Common myeloid progenitor, CD34-positive (primary cell): ENCODE results near the gene ATXN2L.
A peak's percentile ranks its signal among the peaks of the same experiment; 100 is the strongest.

Experiments
- CTCF ChIA-PET: fragments of 350-600 bp; sonication (Branson Sonifier 250); formaldehyde crosslinking; loops from one replicate; lab custom pipeline; 2021; ENCODE audit warnings: antibody characterized with exemption; lab: Charles Lee
- POLR2A ChIA-PET: fragments of 350-600 bp; sonication (Branson Sonifier 250); formaldehyde crosslinking; loops from one replicate; lab custom pipeline; 2021; ENCODE audit warnings: antibody characterized with exemption; lab: Charles Lee
- DNase-seq, 3 donors: peaks; one replicate each; pipeline versions ENCODE4 v3.0.0 to v3.0.0-alpha.2; 2013
- H3K27ac ChIP-seq, 2 experiments: 1 replicate in 1 of 2; 2 replicates in 1 of 2; pipeline ENCODE4 v1.7.0; 2013; ENCODE audit warnings: inconsistent platforms in 2 of 2, low read length in 2 of 2, mild to moderate bottlenecking in 2 of 2, low read depth in 1 of 2, moderate library complexity in 1 of 2; ENCODE audit not compliant: severe bottlenecking in 2 of 2, insufficient read depth in 1 of 2, poor library complexity in 1 of 2
- H3K27me3 ChIP-seq, 5 experiments: replicated peaks in 2 of 5; 1 replicate in 3 of 5; 2 replicates in 2 of 5; pipeline versions ENCODE4 v1.6.1 to v1.7.0; 2013; ENCODE audit warnings: low read length in 4 of 5, mild to moderate bottlenecking in 2 of 5, moderate library complexity in 2 of 5, inconsistent platforms in 1 of 5; ENCODE audit not compliant: insufficient read depth in 5 of 5, control insufficient read depth in 4 of 5
- H3K36me3 ChIP-seq, 4 experiments: 1 replicate in 2 of 4; 2 replicates in 2 of 4; pipeline versions ENCODE4 v1.6.1 to v1.7.0; 2013; ENCODE audit warnings: low read length in 3 of 4, control low read depth in 1 of 4, mild to moderate bottlenecking in 1 of 4; ENCODE audit not compliant: control insufficient read depth in 4 of 4, insufficient read depth in 4 of 4
- H3K4me1 ChIP-seq, 4 experiments: 1 replicate in 3 of 4; 2 replicates in 1 of 4; pipeline versions ENCODE4 v1.6.1 to v1.7.1; 2013; ENCODE audit warnings: low read length in 3 of 4, mild to moderate bottlenecking in 3 of 4, control low read depth in 1 of 4, inconsistent platforms in 1 of 4, moderate library complexity in 1 of 4; ENCODE audit not compliant: control insufficient read depth in 4 of 4, insufficient read depth in 4 of 4; ENCODE audit errors: control extremely low read depth in 1 of 4
- H3K4me3 ChIP-seq, 7 experiments: 1 replicate in 4 of 7; 2 replicates in 3 of 7; pipeline versions ENCODE4 v1.5.1 to v1.7.0; 2013; ENCODE audit warnings: mild to moderate bottlenecking in 7 of 7, low read length in 6 of 7, moderate library complexity in 6 of 7, inconsistent platforms in 2 of 7, low read depth in 2 of 7, control low read depth in 1 of 7; ENCODE audit not compliant: insufficient read depth in 4 of 7, control insufficient read depth in 1 of 7; ENCODE audit errors: extremely low read depth in 1 of 7
- H3K9me3 ChIP-seq, 5 experiments: 1 replicate in 4 of 5; 2 replicates in 1 of 5; pipeline versions ENCODE4 v1.6.1 to v1.7.1; 2013; ENCODE audit warnings: low read length in 4 of 5, mild to moderate bottlenecking in 2 of 5, inconsistent platforms in 1 of 5, low read depth in 1 of 5, moderate library complexity in 1 of 5; ENCODE audit not compliant: control insufficient read depth in 4 of 5, insufficient read depth in 2 of 5; ENCODE audit errors: control extremely low read depth in 1 of 5
- WGBS: methylation state at CpG from one replicate; pipeline ENCODE4 v1.1.5; 2013; ENCODE audit not compliant: insufficient coverage; 5-methylcytosine and 5-hydroxymethylcytosine counted together

The ATXN2L gene

GRCh38 chr16:28836761-28837064 lies 13.9 kb downstream of the ATXN2L start:
- Histone ChIP-seq H3K27me3 (no peaks in the 10 kb centered on the region), H3K9me3 (no peaks in the 10 kb centered on the region), H3K4me1 (peaks cover 0 to 5% (median 1%) of the 10 kb centered on the region in 4 experiments), H3K36me3 (peaks cover 10 to 71% (median 58%) of the 10 kb centered on the region in 4 experiments), H3K4me3 (no peak overlapping the region), H3K27ac (no peak overlapping the region)
- 90% methylated on average over 2 of the region's 8 CpGs for WGBS
- ChIA-PET POLR2A (interaction anchor here (0.9 to 1.0 kb wide), 2 partner anchors 9 kb away, joined by 3 read pairs; no protein-coding TSS in a partner anchor), CTCF (interaction anchor here (0.6 to 1.1 kb wide), 2 partner anchors 8 to 72 kb away, joined by 3 read pairs; no protein-coding TSS in a partner anchor)
- no peak for DNase-seq

DNA sequence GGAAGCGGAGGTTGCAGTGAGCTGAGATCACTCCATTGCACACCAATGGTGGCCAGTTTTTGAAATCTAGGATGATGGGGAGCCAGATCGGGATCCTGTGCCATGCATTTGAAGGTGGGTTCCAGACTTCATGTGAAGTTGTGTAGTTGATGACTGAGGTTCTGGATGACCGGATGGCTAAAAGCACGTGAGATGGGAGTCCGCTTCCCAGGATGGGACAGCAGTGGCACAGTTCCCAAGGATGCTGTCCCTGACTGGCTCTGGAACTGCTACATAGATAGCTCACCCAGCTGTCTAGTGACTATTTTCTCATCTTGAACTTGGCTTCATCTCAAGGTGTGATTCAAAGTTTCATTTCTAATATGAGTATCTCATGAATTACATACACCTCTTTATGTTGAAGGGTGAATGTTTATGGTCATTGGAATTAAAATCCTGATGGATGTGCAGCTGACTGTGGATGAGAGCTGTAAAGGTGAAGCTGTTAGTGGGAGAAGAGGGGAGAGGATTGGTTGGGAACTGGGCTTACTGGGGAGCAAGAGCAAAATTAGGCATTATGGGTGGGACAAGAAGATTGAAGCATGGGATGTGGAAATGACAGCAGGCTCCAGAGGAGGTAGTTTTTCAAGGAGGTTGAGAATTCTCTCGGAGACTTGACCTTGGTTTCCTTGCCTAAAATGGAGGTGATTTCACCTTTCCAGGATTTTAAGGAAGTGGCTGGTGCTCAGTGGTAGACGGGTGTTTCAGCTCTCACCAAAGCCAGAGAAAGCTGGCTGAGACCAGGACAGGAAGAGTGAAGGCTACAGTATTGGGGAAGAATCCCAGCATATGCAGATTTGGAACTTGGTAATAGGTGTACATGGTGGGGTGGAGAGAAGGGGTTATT lies 15.1 kb downstream of the ATXN2L start:
- H3K27me3 ChIP-seq: no peaks in the 10 kb centered on the region
- 96% methylated on average over 7 of the region's 7 CpGs for WGBS
- peak overlapping the region in 1 of 2 experiments; percentile 21 for H3K27ac ChIP-seq
- peaks cover 0 to 5% (median 1%) of the 10 kb centered on the region in 4 experiments for H3K4me1 ChIP-seq
- H3K36me3 ChIP-seq: peaks cover 13 to 70% (median 56%) of the 10 kb centered on the region in 4 experiments
- CTCF ChIA-PET: interaction anchor here (1.0 to 1.5 kb wide), 4 partner anchors 8 to 108 kb away, joined by 3 to 5 read pairs (median 3); partner anchors contain the start of gene TUFM
- H3K4me3 ChIP-seq: no peak overlapping the region
- DNase-seq: no peak
- no peaks in the 10 kb centered on the region for H3K9me3 ChIP-seq
- POLR2A ChIA-PET: no interaction called here

GRCh38 chr16:28838558-28838918 lies 15.7 kb downstream of the ATXN2L start:
- ChIA-PET CTCF (interaction anchor here (1.0 to 1.5 kb wide), 3 partner anchors 8 to 107 kb away, joined by 3 to 5 read pairs (median 3); partner anchors contain the start of gene TUFM), POLR2A (no interaction called here)
- Histone ChIP-seq H3K36me3 (peaks cover 14 to 70% (median 56%) of the 10 kb centered on the region in 4 experiments), H3K4me1 (peaks cover 0 to 5% (median 1%) of the 10 kb centered on the region in 4 experiments), H3K27me3 (no peaks in the 10 kb centered on the region), H3K27ac (peak overlapping the region in 1 of 2 experiments; percentile 21), H3K9me3 (no peaks in the 10 kb centered on the region), H3K4me3 (no peak overlapping the region)
- no peak for DNase-seq
- 80% methylated on average over 1 of the region's 1 CpG for WGBS

DNA sequence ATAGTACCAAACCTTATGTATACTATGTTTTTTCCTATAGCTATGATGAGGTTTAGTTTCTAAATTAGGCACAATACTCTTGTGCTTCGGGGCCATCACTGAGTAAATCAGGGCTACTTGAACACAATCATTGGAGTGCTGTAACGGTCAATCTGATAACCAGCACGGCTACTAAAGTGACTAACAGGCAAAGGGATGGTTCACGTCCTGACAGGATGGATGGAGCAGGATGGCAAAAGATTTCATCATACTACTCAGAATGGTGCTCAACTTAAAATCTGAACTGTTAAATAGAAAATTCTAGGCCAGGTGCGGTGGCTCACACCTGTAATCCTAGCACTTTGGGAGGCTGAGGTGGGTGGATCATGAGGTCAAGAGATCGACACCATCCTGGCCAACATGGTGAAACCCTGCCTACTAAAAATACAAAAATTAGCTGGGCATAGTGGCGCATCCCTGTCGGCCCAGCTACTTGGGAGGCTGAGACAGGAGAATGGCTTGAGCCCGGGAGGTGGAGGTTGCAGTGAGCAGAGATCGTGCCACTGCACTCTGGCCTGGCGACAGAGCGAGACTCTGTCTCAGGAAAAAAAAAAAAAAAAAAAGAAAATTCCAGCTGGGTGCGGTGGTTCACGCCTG lies 16.3 kb downstream of the ATXN2L start:
- WGBS: 99% methylated on average over 12 of the region's 14 CpGs
- CTCF ChIA-PET: interaction anchor here (1.0 to 1.7 kb wide), 3 partner anchors 24 to 106 kb away, joined by 3 to 6 read pairs (median 3); partner anchors contain the start of gene SH2B1
- no peak overlapping the region for H3K4me3 ChIP-seq
- no peaks in the 10 kb centered on the region for H3K27me3 ChIP-seq
- H3K9me3 ChIP-seq: no peaks in the 10 kb centered on the region
- DNase-seq: no peak
- peaks cover 0 to 5% (median 1%) of the 10 kb centered on the region in 4 experiments for H3K4me1 ChIP-seq
- POLR2A ChIA-PET: no interaction called here
- peaks cover 17 to 70% (median 55%) of the 10 kb centered on the region in 4 experiments for H3K36me3 ChIP-seq
- no peak overlapping the region for H3K27ac ChIP-seq

- H3K27ac ChIP-seq: peak overlapping the region in 1 of 2 experiments; percentile 38
- H3K9me3 ChIP-seq: no peaks in the 10 kb centered on the region
- CTCF ChIA-PET: interaction anchor here (1.3 to 1.7 kb wide), 2 partner anchors 23 to 105 kb away, joined by 3 to 6 read pairs; partner anchors contain the start of gene SH2B1
- H3K4me1 ChIP-seq: peaks cover 0 to 8% (median 5%) of the 10 kb centered on the region in 4 experiments
- WGBS: 22% methylated on average over 1 of the region's 1 CpG
- POLR2A ChIA-PET: interaction anchor here (0.7 kb wide), 1 partner anchor 17 kb away, joined by 3 read pairs; the partner anchor contains the start of gene ATXN2L
- DNase-seq: peak in 2 of 3 donors; percentile 36 to 39
- H3K4me3 ChIP-seq: no peak overlapping the region
- H3K27me3 ChIP-seq: no peaks in the 10 kb centered on the region
- H3K36me3 ChIP-seq: peaks cover 17 to 70% (median 52%) of the 10 kb centered on the region in 4 experiments
These were observed 17.1 kb downstream of the ATXN2L start for GRCh38 chr16:28839899-28840298.

- Histone ChIP-seq H3K27ac (no peak overlapping the region), H3K27me3 (no peaks in the 10 kb centered on the region), H3K9me3 (no peaks in the 10 kb centered on the region), H3K4me1 (peaks cover 4 to 25% (median 25%) of the 10 kb centered on the region in 4 experiments), H3K36me3 (peaks cover 17 to 50% (median 30%) of the 10 kb centered on the region in 4 experiments), H3K4me3 (no peak overlapping the region)
- ChIA-PET POLR2A (interaction anchor here (1.1 kb wide), 1 partner anchor 11 kb away, joined by 3 read pairs; no protein-coding TSS in a partner anchor), CTCF (interaction anchor here (1.4 kb wide), 1 partner anchor 12 kb away, joined by 3 read pairs; no protein-coding TSS in a partner anchor)
- 100% methylated on average over 6 of the region's 7 CpGs for WGBS
- no peak for DNase-seq
These were observed 19.9 kb downstream of the ATXN2L start for GRCh38 chr16:28842696-28843095.
